K562 (cell line): ENCODE data around the gene PRKAG2. TPM values are rescaled to one million over a fixed set of nuclear protein-coding genes. Genes with fewer than 3 reads are reported as not detected.

Experiments
- ATAC-seq: fragments of 200-7000 bp; cut with Tn5 transposase; 3 replicates; pipeline ENCODE4 v1.9.1; 2020; ENCODE audit warnings: moderate library complexity
- BruUV-seq: library from RNA; stranded (reverse); fragments of 400-500 nt; replicated peaks from 2 replicates; lab custom pipeline; 2021; lab: Mats Ljungman, UMichigan
- CTCF ChIA-PET: fragments of 300-600 bp; formaldehyde crosslinking; extraction: SDS; loops from one replicate; lab custom pipeline; 2021; ENCODE audit warnings: low intra/inter-chr PET ratio; lab: Yijun Ruan, JAX
- POLR2A ChIA-PET: fragments of 300-600, 350-650 bp; sonication (Branson Sonifier 250); formaldehyde crosslinking; extraction: SDS; loops from one replicate; lab custom pipeline; 2021; ENCODE audit warnings: antibody characterized with exemption, inconsistent platforms; lab: Yijun Ruan, JAX
- DNase-seq, 4 experiments: peaks; one replicate each; pipeline versions ENCODE4 v3.0.0 to v3.0.0-alpha.2; 2011 to 2018; ENCODE audit warnings: low spot score in 3 of 4, mixed read lengths in 3 of 4; ENCODE audit errors: extremely low read depth in 1 of 4
- FAIRE-seq: peaks from 2 replicates; lab custom pipeline; 2011; peaks lifted over from hg19 to GRCh38; lab: Jason Lieb, UNC
- H2AFZ ChIP-seq: 2 replicates; pipeline ENCODE4 v1.6.0; 2011; ENCODE audit warnings: low read depth, low read length, control low read depth, inconsistent platforms
- H3K27ac ChIP-seq: fragments of 200-600 bp; 3 replicates; pipeline ENCODE4 v1.8.0; 2011; ENCODE audit warnings: low read depth, mild to moderate bottlenecking, control low read depth, inconsistent platforms, low read length, moderate library complexity, mixed read lengths; ENCODE audit errors: extremely low read depth
- H3K27me3 ChIP-seq, 2 experiments: fragments of 300-600 bp in 1 of 2; 2 replicates in 1 of 2; 3 replicates in 1 of 2; pipeline versions ENCODE4 v1.6.0 to v1.8.0; 2011; ENCODE audit warnings: inconsistent platforms in 2 of 2, low read length in 2 of 2, mild to moderate bottlenecking in 1 of 2, mixed read lengths in 1 of 2, moderate library complexity in 1 of 2; ENCODE audit not compliant: control insufficient read depth in 2 of 2, insufficient read depth in 2 of 2
- H3K36me3 ChIP-seq: fragments of 300-600 bp; 3 replicates; pipeline ENCODE4 v1.8.0; 2011; ENCODE audit warnings: mild to moderate bottlenecking, low read length, inconsistent platforms; ENCODE audit not compliant: control insufficient read depth, insufficient read depth
- H3K4me1 ChIP-seq, 2 experiments: fragments of 200-600 bp in 1 of 2; replicated peaks in 1 of 2; 2 replicates in 1 of 2; 3 replicates in 1 of 2; pipeline versions ENCODE4 v1.5.1 to v1.8.0; 2011; ENCODE audit warnings: inconsistent platforms in 2 of 2, low read length in 2 of 2, mild to moderate bottlenecking in 1 of 2, mixed read lengths in 1 of 2, moderate library complexity in 1 of 2; ENCODE audit not compliant: control insufficient read depth in 2 of 2, insufficient read depth in 2 of 2
- H3K4me2 ChIP-seq: 2 replicates; pipeline ENCODE4 v1.6.1; 2011; ENCODE audit warnings: low read length, control low read depth, inconsistent platforms, mixed read lengths; ENCODE audit not compliant: insufficient read depth
- H3K4me3 ChIP-seq: fragments of 200-600 bp; sonication (generic), shearing (Covaris generic); 2 replicates; pipeline ENCODE4 v1.5.1; 2016; ENCODE audit warnings: control low read depth, inconsistent platforms
- H3K79me2 ChIP-seq: fragments of 200-600 bp; 3 replicates; pipeline ENCODE4 v1.8.0; 2011; ENCODE audit warnings: low read length, inconsistent platforms; ENCODE audit not compliant: control insufficient read depth, insufficient read depth
- H3K9ac ChIP-seq, 2 experiments: 2 replicates each; pipeline versions ENCODE4 v1.6.0 to v1.6.1; 2011; ENCODE audit warnings: low read depth in 2 of 2, low read length in 2 of 2, control low read depth in 1 of 2, inconsistent platforms in 1 of 2, mild to moderate bottlenecking in 1 of 2, mixed read lengths in 1 of 2; ENCODE audit not compliant: insufficient read depth in 1 of 2
- H3K9me1 ChIP-seq: one replicate; pipeline ENCODE4 v1.6.0; 2011; ENCODE audit warnings: inconsistent platforms, mild to moderate bottlenecking, low read length, moderate library complexity; ENCODE audit not compliant: control insufficient read depth, insufficient read depth
- H3K9me3 ChIP-seq: replicated peaks from 2 replicates; pipeline ENCODE4 v1.5.1; 2011; ENCODE audit warnings: low read depth, low read length, inconsistent platforms; ENCODE audit not compliant: control insufficient read depth, insufficient read depth
- H4K20me1 ChIP-seq: replicated peaks from 2 replicates; pipeline ENCODE4 v1.6.1; 2011; ENCODE audit warnings: low read length, inconsistent platforms, mixed read lengths; ENCODE audit not compliant: control insufficient read depth, insufficient read depth
- BCOR ChIP-seq: fragments of 450-650 bp; IDR thresholded peaks from 2 replicates; pipeline ENCODE4 v1.6.1; 2016
- CBX1 ChIP-seq: sonication (generic); IDR thresholded peaks from 2 replicates; pipeline ENCODE4 v1.6.1; 2016; ENCODE audit warnings: antibody characterized with exemption, low read depth, mild to moderate bottlenecking
- ETV5 ChIP-seq: sonication (generic); formaldehyde crosslinking; IDR thresholded peaks from 2 replicates; pipeline ENCODE4 v1.4.0; 2020; ENCODE audit warnings: low read depth, mild to moderate bottlenecking, missing genetic modification reagents
- FOXJ3 ChIP-seq: sonication (generic); formaldehyde crosslinking; IDR thresholded peaks from 2 replicates; pipeline ENCODE4 v1.4.0; 2020; ENCODE audit warnings: mild to moderate bottlenecking, missing genetic modification reagents
- HBP1 ChIP-seq: fragments of 450-650 bp; formaldehyde crosslinking; IDR thresholded peaks from 2 replicates; pipeline ENCODE4 v1.4.0; 2022; ENCODE audit warnings: missing genetic modification characterization
- HNRNPLL ChIP-seq: fragments of 200-400 bp; formaldehyde crosslinking; IDR thresholded peaks from 2 replicates; pipeline ENCODE4 v1.6.1; 2017; ENCODE audit warnings: low read length, low read depth, mild to moderate bottlenecking; ENCODE audit not compliant: poor library complexity, severe bottlenecking
- MEIS2 ChIP-seq: fragments of 450-650 bp; IDR thresholded peaks from 2 replicates; pipeline ENCODE4 v1.6.1; 2014; ENCODE audit warnings: mild to moderate bottlenecking; ENCODE audit not compliant: partially characterized antibody
- MYNN ChIP-seq, 2 experiments: sonication (generic); formaldehyde crosslinking in 1 of 2; IDR thresholded peaks; 2 replicates each; pipeline versions ENCODE4 v1.5.0 to v1.6.1; 2016 to 2020; ENCODE audit warnings: antibody characterized with exemption in 1 of 2, missing genetic modification reagents in 1 of 2
- PATZ1 ChIP-seq: fragments of 250-450 bp; sonication (Bioruptor Pico); IDR thresholded peaks from 2 replicates; pipeline ENCODE4 v1.5.0; 2020; ENCODE audit warnings: mild to moderate bottlenecking, borderline replicate concordance
- POLR3A ChIP-seq: IDR thresholded peaks from 2 replicates; pipeline ENCODE4 v1.6.1; 2011; ENCODE audit warnings: borderline replicate concordance, mild to moderate bottlenecking, moderate library complexity; ENCODE audit not compliant: insufficient read length, insufficient read depth; ENCODE audit errors: extremely low read depth
- RAD21 ChIP-seq, 2 experiments: fragments of 250-450 bp in 1 of 2; fragments of 450-650 bp in 1 of 2; sonication (Bioruptor Pico) in 1 of 2; formaldehyde crosslinking in 1 of 2; IDR thresholded peaks in 1 of 2; conservative IDR thresholded peaks in 1 of 2; 2 replicates each; pipeline versions ENCODE4 v1.4.0 to v1.8.0; 2020 to 2022; ENCODE audit warnings: mild to moderate bottlenecking in 2 of 2, moderate library complexity in 1 of 2
- U2AF1 ChIP-seq: fragments of 200-400 bp; formaldehyde crosslinking; optimal IDR thresholded peaks from 2 replicates; pipeline ENCODE3; 2017; ENCODE audit warnings: mild to moderate bottlenecking, low read depth, low read length, moderate library complexity
- ZBTB26 ChIP-seq: fragments of 450-650 bp; formaldehyde crosslinking; IDR thresholded peaks from 2 replicates; pipeline ENCODE4 v1.4.0; 2022; ENCODE audit warnings: missing genetic modification characterization
- ZBTB43 ChIP-seq: sonication (generic); formaldehyde crosslinking; IDR thresholded peaks from 2 replicates; pipeline ENCODE4 v1.8.0; 2023; ENCODE audit warnings: mild to moderate bottlenecking, missing genetic modification reagents
- ZKSCAN3 ChIP-seq: fragments of 250-450 bp; sonication (Bioruptor Pico); IDR thresholded peaks from 2 replicates; pipeline ENCODE4 v1.4.0; 2020
- ZNF134 ChIP-seq: fragments of 250-450 bp; sonication (Bioruptor Pico); conservative IDR thresholded peaks from 2 replicates; pipeline ENCODE4 v1.4.0; 2020
- ZNF232 ChIP-seq: sonication (generic); formaldehyde crosslinking; IDR thresholded peaks from 2 replicates; pipeline ENCODE4 v1.8.0; 2022; ENCODE audit warnings: mild to moderate bottlenecking, missing genetic modification reagents
- ZNF589 ChIP-seq: fragments of 200-800 bp; sonication (Bioruptor generic); IDR thresholded peaks from 2 replicates; pipeline ENCODE4 v1.6.1; 2016; ENCODE audit warnings: low read depth, missing genetic modification characterization, missing compliant biosample characterization
- WGBS: fragments of 100-300 bp; shearing (Covaris generic); methylation state at CpG from one replicate; pipeline ENCODE4 v1.1.6; 2016; ENCODE audit warnings: low coverage, mixed read lengths; ENCODE audit not compliant: insufficient coverage; ENCODE audit errors: missing lambda C conversion rate; 5-methylcytosine and 5-hydroxymethylcytosine counted together
- in situ Hi-C: fragments of 300-500 bp; cut with MboI; formaldehyde crosslinking; loops from 4 replicates; pipeline ENCODE4 v1.15.0; 2018; ENCODE audit warnings: inconsistent platforms, mixed read lengths
- intact Hi-C: fragments of 100-400 bp; cut with micrococcal nuclease; formaldehyde crosslinking; loops from 2 replicates; pipeline ENCODE4 v1.14.2; 2022
- polyA plus RNA-seq, 8 experiments: library from polyadenylated mRNA; depleted of rRNA in 4 of 8; stranded (reverse) in 5 of 8; unstranded in 3 of 8; fragments of >200 nt; fragmentation: Nextera tagmentation in 2 of 8; fragmentation: Illumina TruSeq in 1 of 8; extraction: Ambion mirVana in 2 of 8; extraction: Trizol in 1 of 8; gene quantifications; 2 replicates each; pipeline versions ENCODE4 v1.2.1 to v1.2.3, GENCODE V29; 2011 to 2014; ENCODE audit warnings: inconsistent platforms in 1 of 8, missing spikeins in 1 of 8
- total RNA-seq, 7 experiments: library from RNA; depleted of rRNA in 6 of 7; stranded (reverse); fragments of >200 nt in 6 of 7; fragmentation: Illumina TruSeq in 2 of 7; extraction: Trizol in 2 of 7; gene quantifications; 2 replicates each; pipeline versions ENCODE4 v1.2.1 to v1.2.3, GENCODE V29; 2011 to 2021; ENCODE audit warnings: low replicate concordance in 1 of 7

PRKAG2 gene
- total and polyA plus RNA-seq, 9 of the 15 experiments (the other 6 are each of a cell fraction or from before 2014, with no cell fraction given): 0.99 to 5.6 (median 3.3) TPM

- in situ Hi-C loops (no loop called here), intact Hi-C loops (no loop called here)
- Histone ChIP-seq H3K9me3 (no peaks in the 10 kb centered on the region), H2AFZ (no peak overlapping the region), H3K36me3 (no peaks in the 10 kb centered on the region), H4K20me1 (peaks cover 10% of the 10 kb centered on the region; the same call in 1 of the 2 replicates), H3K4me1 (no peaks in the 10 kb centered on the region), H3K27ac (no peak overlapping the region), H3K27me3 (peaks cover 62 to 92% of the 10 kb centered on the region in 2 experiments), H3K4me2 (no peak overlapping the region), H3K9me1 (peaks cover 5% of the 10 kb centered on the region), H3K79me2 (no peaks in the 10 kb centered on the region), H3K9ac (no peak overlapping the region), H3K4me3 (no peak overlapping the region)
- CTCF ChIA-PET: no interaction called here
- FAIRE-seq (no peak), DNase-seq (no peak), ATAC-seq (no peak)
- POLR2A ChIA-PET: interaction anchor here (0.8 kb wide), 1 partner anchor 21 kb away, joined by 3 read pairs; no protein-coding TSS in a partner anchor
- BruUV-seq: no TSS peak
- WGBS: 0% methylated on average over 5 of the region's 5 CpGs
- TF ChIP-seq CBX1 (no peak), ZNF232 (CRISPR knock-in tag) (no peak), RAD21 (CRISPR knock-in tag; conservative IDR thresholded peaks at IDR 0.05 in 1 of 2, IDR thresholded peaks at IDR 0.05 in 1 of 2) (no peak), ZBTB43 (CRISPR knock-in tag) (no peak), PATZ1 (CRISPR knock-in tag) (no peak), POLR3A (no peak), ZNF134 (CRISPR knock-in tag) (no peak), ETV5 (CRISPR knock-in tag) (no peak), HBP1 (no peak), MEIS2 (no peak), HNRNPLL (no peak), U2AF1 (no peak), FOXJ3 (no peak), ZNF589 (no peak), MYNN (IDR thresholded peaks at IDR 0.05) (no peak), MYNN (CRISPR knock-in tag; IDR thresholded peaks at IDR 0.05) (no peak), BCOR (no peak), ZBTB26 (no peak), ZKSCAN3 (no peak)
Measured at GRCh38 chr7:151815419-151815818, 61.5 kb downstream of the PRKAG2 start.
